Karpas-422 (cell line): ENCODE data around the gene ALG8. TPM values are rescaled to one million over a fixed set of nuclear protein-coding genes. Genes with fewer than 3 reads are reported as not detected.

Experiments used
- DNase-seq: peaks from one replicate; pipeline ENCODE4 v3.0.0-alpha.2; 2015
- H2AFZ ChIP-seq: fragments of 200-600 bp; sonication (generic); 2 replicates; pipeline ENCODE4 v1.6.1; 2014; ENCODE audit warnings: antibody characterized with exemption, low read length, mixed read lengths
- H3K27ac ChIP-seq: fragments of 200-600 bp; sonication (generic); 2 replicates; pipeline ENCODE4 v1.5.1; 2014; ENCODE audit warnings: mild to moderate bottlenecking, low read length, moderate library complexity
- H3K27me3 ChIP-seq: fragments of 200-600 bp; sonication (generic); 2 replicates; pipeline ENCODE4 v1.6.1; 2014; ENCODE audit warnings: low read length, mixed read lengths
- H3K36me3 ChIP-seq: fragments of 200-600 bp; sonication (generic); 2 replicates; pipeline ENCODE4 v1.6.1; 2014; ENCODE audit warnings: low read length, mixed read lengths; ENCODE audit not compliant: insufficient read depth
- H3K4me1 ChIP-seq: fragments of 200-600 bp; sonication (generic); 2 replicates; pipeline ENCODE4 v1.6.1; 2014; ENCODE audit warnings: mild to moderate bottlenecking, low read length, mixed read lengths
- H3K4me2 ChIP-seq: fragments of 200-600 bp; sonication (generic); 2 replicates; pipeline ENCODE4 v1.6.1; 2014; ENCODE audit warnings: low read length, low read depth, mild to moderate bottlenecking; ENCODE audit not compliant: poor library complexity, severe bottlenecking
- H3K4me3 ChIP-seq: fragments of 200-600 bp; sonication (generic); 2 replicates; pipeline ENCODE4 v1.5.1; 2014; ENCODE audit warnings: mild to moderate bottlenecking, antibody characterized with exemption, low read length, mixed read lengths
- H3K79me2 ChIP-seq: fragments of 200-600 bp; sonication (generic); 2 replicates; pipeline ENCODE4 v1.6.1; 2014; ENCODE audit warnings: mild to moderate bottlenecking, low read length, mixed read lengths
- H3K9ac ChIP-seq: fragments of 200-600 bp; sonication (generic); 2 replicates; pipeline ENCODE4 v1.6.0; 2014; ENCODE audit warnings: low read length
- H3K9me2 ChIP-seq: fragments of 200-600 bp; sonication (generic), shearing (Covaris generic); replicated peaks from 2 replicates; pipeline ENCODE4 v1.6.0; 2014; ENCODE audit warnings: mild to moderate bottlenecking, low read length, moderate library complexity; ENCODE audit not compliant: insufficient read depth
- H3K9me3 ChIP-seq: fragments of 300-700, 200-600 bp; sonication (generic); 2 replicates; pipeline ENCODE4 v1.6.1; 2014; ENCODE audit warnings: low read length, mixed read lengths
- H4K20me1 ChIP-seq: fragments of 200-600 bp; sonication (generic); 2 replicates; pipeline ENCODE4 v1.6.1; 2014; ENCODE audit warnings: mild to moderate bottlenecking, antibody characterized with exemption, low read length, low read depth; ENCODE audit not compliant: insufficient read depth
- total RNA-seq: library from RNA; depleted of rRNA; stranded (reverse); fragments of >200 nt; shearing (Covaris generic); gene quantifications from 2 replicates; pipeline ENCODE4 v1.2.3, GENCODE V29; 2014; ENCODE audit warnings: low replicate concordance; rRNA removed

ALG8 gene
- total RNA-seq, result 51.2 and 71.0 TPM in 2 replicates

DNA sequence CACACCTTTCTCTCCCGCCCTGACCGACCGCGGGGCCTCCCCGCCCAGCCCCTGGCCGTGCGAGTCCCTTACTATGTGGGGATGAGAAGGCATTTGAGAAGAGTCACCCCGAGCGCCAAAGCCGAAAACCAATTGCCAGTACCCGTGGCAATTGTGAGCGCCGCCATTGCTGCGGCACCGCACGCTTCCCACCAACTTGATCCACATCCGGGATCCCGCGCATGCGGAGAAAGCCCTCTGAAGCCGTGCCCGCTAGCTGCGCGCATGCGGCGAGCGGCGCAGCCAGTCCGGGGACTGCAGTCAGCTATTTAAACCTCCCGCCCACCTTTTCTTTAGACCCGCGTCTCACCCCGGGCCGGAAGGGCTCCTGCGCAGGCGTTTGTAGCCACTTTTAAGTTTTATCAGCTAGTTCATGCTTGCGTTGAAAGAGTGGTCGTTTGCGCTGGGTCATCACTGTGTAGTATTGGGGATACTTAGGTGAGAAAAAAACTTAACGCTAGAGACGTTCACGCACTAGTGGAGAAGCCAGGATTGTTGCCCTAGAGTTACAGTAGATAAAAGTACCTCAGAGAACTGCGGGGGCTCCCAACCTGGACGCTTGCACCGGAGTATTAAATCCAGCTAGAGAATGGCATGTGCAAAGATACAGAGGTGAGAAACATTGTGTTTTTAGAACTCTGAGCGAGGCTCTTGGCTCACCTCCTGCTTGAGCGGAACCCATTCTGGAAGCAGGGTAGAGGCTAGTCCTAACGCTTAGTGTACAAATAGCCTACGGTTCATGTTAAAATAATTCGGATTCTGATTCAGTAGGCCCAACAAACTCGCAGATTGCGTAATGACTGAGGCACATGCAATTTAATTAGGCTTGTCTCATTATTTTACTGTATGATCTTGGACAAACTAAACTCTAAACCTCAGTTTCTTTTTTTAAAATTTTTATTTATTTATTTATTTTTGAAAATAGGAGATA, at the start of gene ALG8:
Gene ALG8 (minus strand): TSS at position 205 of the 970 bp plus-strand sequence. CDS start 38 bp downstream, at position 167.
- Histone ChIP-seq H3K9me2 (no peaks in the 10 kb centered on the region), H3K4me2 (peak within 1 kb of the TSS; percentile 95), H3K27ac (peak within 1 kb of the TSS; percentile 69), H3K4me1 (peaks cover 24% of the 10 kb centered on the region), H2AFZ (peak within 1 kb of the TSS; percentile 94), H4K20me1 (no peaks in the 10 kb centered on the region), H3K79me2 (peaks cover 51% of the 10 kb centered on the region), H3K9ac (peak within 1 kb of the TSS; percentile 95), H3K27me3 (no peaks in the 10 kb centered on the region), H3K9me3 (no peaks in the 10 kb centered on the region), H3K4me3 (peak within 1 kb of the TSS; percentile 90), H3K36me3 (peaks cover 13% of the 10 kb centered on the region; the same call in 1 of the 2 replicates)
- DNase-seq, result peak; percentile 99

DNA sequence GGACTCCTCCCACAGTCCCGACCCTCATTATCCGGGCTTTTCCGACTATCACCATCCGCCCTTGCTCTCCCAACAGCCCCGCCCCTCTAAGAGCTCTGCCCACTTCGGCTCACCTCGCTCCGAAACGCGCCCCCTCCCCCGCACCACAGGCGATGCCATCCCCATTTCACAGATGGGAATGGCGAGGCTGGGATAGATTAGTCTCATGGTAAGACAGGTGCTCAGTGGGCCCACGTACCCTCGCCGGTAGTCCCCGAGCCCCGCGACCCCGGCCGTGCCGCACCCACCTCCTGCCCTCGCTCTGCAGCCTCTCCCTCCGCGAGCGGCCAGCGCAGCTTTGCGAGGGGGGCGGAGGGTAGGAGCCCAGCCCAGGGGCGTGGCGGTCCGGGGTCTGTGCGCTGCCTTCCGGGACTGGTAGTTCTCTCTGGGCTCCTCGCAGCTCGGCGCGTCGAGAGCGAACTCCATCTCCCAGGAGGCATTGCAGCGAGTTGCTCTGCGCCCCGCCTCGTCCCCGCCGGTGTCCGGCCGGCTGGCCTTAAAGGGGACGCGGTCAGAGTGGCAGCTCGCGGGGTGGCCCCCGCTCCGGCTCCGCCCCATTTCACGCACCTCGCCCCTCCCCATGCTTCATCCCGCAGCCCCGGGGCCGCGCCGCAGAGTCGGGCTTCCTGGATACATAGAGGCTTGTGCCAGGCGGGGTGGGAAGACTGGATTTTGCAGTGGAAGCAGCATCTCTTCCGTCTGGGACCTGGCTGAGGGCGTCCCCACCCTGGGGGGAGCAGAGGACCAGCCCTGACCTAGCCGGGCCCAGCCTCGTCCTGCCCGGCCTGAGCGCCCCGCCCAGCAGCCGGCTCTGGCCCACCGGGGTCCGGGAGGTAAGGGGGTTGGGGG, 49.1 kb upstream of the ALG8 start, which contains the start of the genes KCTD21 and USP35:
Gene KCTD21 (minus strand): TSS at position 341 of the 888 bp plus-strand sequence. CDS start 14,072 bp downstream, outside the sequence.
Gene USP35 (plus strand): TSS at position 634 of the 888 bp plus-strand sequence. CDS start 7,327 bp downstream, outside the sequence.
- Histone ChIP-seq H3K4me1 (peaks cover 21% of the 10 kb centered on the region), H3K27me3 (no peaks in the 10 kb centered on the region), H3K27ac (no peak within 1 kb of the TSS), H2AFZ (peak within 1 kb of the TSS; percentile 96), H3K9ac (peak within 1 kb of the TSS; percentile 83), H3K9me2 (no peaks in the 10 kb centered on the region), H3K4me3 (peak within 1 kb of the TSS; percentile 95), H3K79me2 (no peaks in the 10 kb centered on the region), H3K36me3 (no peaks in the 10 kb centered on the region), H3K4me2 (peak within 1 kb of the TSS; percentile 97), H4K20me1 (0 out of 2 replicates have a peak, but pooled peaks cover 2% of the 10 kb centered on the region), H3K9me3 (no peaks in the 10 kb centered on the region)
- DNase-seq, result peak; percentile 97

DNA sequence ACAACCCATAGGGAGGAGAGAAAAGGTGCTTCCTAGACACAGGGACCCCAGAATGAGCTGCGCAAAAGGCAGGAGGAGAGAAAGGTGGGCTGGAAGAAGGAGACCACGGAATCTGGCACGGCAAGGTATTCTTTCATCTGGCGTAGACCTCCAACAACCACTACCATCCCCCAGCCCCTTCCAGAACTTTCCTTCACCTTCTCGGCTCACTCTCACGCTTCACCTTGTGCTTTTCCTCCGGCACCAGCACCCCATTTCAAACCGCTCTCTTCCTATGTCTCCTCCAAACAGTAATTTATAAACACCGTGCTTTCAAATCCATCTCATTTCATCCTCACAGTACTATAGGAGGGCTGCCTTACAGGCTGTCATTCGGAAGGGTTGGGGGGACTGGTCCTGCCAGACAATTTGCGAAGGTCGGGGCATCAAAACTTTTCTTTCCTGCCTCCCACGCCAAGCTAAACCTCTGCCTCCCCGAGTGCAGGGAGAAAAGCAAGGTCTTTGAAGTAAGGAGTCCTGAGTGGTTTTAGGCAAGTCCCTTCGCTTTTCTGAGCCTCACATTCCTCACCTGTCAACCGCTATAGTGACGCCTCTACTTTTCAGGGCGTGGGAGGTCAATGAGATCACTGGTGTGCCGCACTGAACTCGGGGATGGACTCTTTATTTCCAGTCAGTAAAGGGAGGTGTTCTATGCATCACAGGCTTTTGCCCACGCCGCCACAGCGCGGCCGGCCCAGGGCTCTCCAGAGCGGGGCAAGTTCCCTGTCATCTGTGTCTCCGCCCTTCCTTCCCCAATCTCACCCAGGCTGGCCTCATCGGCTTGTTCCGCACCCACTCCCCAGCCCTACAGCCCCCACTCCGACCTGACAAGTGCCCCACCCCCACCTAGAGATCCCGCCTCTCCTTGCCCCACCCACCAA, 48.2 kb upstream of the ALG8 start:
- Histone ChIP-seq H3K9ac (peak overlapping the region; percentile 83), H3K79me2 (no peaks in the 10 kb centered on the region), H3K27ac (no peak overlapping the region), H3K4me3 (peak overlapping the region; percentile 95), H3K4me1 (peaks cover 21% of the 10 kb centered on the region), H4K20me1 (0 out of 2 replicates have a peak, but pooled peaks cover 2% of the 10 kb centered on the region), H3K9me3 (no peaks in the 10 kb centered on the region), H3K9me2 (no peaks in the 10 kb centered on the region), H3K27me3 (no peaks in the 10 kb centered on the region), H3K4me2 (peak overlapping the region; percentile 97), H2AFZ (peak overlapping the region; percentile 95; the same call in 1 of the 2 replicates), H3K36me3 (no peaks in the 10 kb centered on the region)
- no peak for DNase-seq

DNA sequence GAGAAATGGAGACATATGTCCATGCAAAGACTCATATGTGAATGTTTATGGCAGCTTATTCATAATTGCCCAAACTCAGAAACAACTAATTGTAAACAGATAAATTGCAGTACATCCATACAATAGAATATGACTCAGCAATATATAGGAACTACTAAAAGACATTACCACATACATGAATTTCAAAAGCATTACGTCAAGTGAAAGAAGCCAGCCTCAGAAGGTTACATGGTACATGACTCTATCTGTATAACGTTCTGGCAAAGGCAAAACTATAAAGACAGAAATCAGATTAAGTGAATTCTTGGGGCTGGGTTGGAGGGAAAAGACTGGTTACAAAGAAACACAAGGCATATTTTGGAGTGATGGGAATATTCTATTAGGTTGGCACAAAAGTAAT, 41.8 kb upstream of the ALG8 start:
- Histone ChIP-seq H2AFZ (no peak overlapping the region), H3K36me3 (no peaks in the 10 kb centered on the region), H3K9me2 (no peaks in the 10 kb centered on the region), H3K4me3 (no peak overlapping the region), H3K9me3 (no peaks in the 10 kb centered on the region), H3K4me1 (no peaks in the 10 kb centered on the region), H3K4me2 (no peak overlapping the region), H4K20me1 (no peaks in the 10 kb centered on the region), H3K79me2 (no peaks in the 10 kb centered on the region), H3K9ac (no peak overlapping the region), H3K27me3 (no peaks in the 10 kb centered on the region), H3K27ac (no peak overlapping the region)
- DNase-seq, result no peak

DNA sequence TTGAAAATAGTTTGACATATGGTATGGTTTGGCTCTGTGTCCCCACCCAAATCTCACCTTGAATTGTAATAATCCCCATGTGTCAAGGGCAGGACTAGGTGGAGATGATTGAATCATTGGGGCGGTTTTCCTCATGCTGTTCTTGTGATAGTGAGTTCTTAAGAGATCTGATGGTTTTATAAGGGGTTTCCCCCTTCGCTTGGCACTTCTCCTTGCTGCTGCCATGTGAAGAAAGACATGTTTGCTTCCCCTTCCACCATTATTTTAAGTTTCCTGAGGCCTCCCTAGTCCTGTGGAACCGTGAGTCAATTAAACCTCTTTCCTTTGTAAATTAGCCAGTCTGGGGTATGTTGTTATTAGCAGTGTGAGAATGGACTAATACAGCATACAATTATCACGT, 41.3 kb upstream of the ALG8 start:
- H3K9me2 ChIP-seq, result no peaks in the 10 kb centered on the region
- no peaks in the 10 kb centered on the region for H3K79me2 ChIP-seq
- no peak overlapping the region for H3K9ac ChIP-seq
- no peaks in the 10 kb centered on the region for H3K9me3 ChIP-seq
- no peak overlapping the region for H2AFZ ChIP-seq
- no peaks in the 10 kb centered on the region for H3K4me1 ChIP-seq
- no peaks in the 10 kb centered on the region for H3K36me3 ChIP-seq
- H3K4me2 ChIP-seq, result no peak overlapping the region
- no peaks in the 10 kb centered on the region for H3K27me3 ChIP-seq
- no peak overlapping the region for H3K27ac ChIP-seq
- no peaks in the 10 kb centered on the region for H4K20me1 ChIP-seq
- H3K4me3 ChIP-seq, result no peak overlapping the region
- DNase-seq, result no peak

DNA sequence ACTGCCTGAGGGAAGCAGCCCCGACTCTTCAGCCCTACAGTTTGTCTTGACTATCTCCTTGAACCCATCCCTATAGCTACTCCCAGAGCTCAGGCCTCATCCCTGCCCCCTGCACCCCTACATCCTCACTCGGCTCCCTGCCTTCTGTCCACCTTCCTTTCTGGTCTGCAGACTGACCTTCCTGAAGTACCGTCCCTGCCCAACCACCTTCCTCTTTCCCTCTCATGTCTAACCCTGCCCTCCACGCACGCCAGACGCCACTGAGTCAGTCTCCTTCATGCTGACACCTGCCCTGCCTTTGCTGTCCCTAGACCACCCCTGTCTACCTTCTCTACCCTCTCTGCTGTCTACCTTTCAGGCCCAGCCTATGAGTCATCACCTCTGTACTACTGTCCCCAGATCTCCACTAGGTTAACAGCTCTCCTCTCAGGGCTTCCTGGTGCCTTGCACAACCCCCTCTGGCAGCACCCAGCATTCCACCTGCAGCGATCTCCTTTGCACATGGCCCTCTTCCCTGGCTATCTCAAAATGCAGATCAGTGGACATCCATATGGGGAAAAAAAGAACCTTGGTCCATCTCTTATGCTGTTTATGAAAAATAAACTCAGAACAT, 40.1 kb upstream of the ALG8 start:
- no peak overlapping the region for H2AFZ ChIP-seq
- no peak for DNase-seq
- no peak overlapping the region for H3K27ac ChIP-seq
- no peak overlapping the region for H3K9ac ChIP-seq
- no peaks in the 10 kb centered on the region for H3K9me2 ChIP-seq
- H3K79me2 ChIP-seq, result no peaks in the 10 kb centered on the region
- H3K4me1 ChIP-seq, result no peaks in the 10 kb centered on the region
- no peaks in the 10 kb centered on the region for H3K9me3 ChIP-seq
- no peaks in the 10 kb centered on the region for H4K20me1 ChIP-seq
- H3K36me3 ChIP-seq, result no peaks in the 10 kb centered on the region
- H3K27me3 ChIP-seq, result no peaks in the 10 kb centered on the region
- H3K4me3 ChIP-seq, result no peak overlapping the region
- no peak overlapping the region for H3K4me2 ChIP-seq

DNA sequence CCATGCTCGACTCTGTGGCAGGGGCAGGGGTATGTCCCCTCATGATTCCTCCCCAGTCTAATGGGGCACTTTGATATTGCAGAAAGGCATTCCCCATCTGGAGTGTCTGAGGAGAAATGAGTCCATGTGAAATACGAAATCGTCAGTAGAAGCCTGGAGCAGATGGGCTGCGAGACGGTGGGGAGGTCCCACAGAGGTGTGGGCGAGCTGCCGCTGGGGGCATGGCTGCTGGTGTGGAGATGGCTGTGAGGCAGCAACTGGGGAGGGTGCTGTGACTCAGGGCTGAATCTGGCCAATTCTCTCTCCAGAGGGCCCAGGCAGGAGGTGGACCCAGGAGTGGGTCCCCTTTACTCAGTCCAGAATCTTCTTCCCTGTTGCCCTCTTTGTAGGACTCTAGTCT, 37.8 kb upstream of the ALG8 start:
- Histone ChIP-seq H3K4me1 (no peaks in the 10 kb centered on the region), H3K36me3 (no peaks in the 10 kb centered on the region), H3K9me3 (no peaks in the 10 kb centered on the region), H3K9me2 (no peaks in the 10 kb centered on the region), H2AFZ (no peak overlapping the region), H3K27ac (no peak overlapping the region), H3K4me3 (no peak overlapping the region), H4K20me1 (no peaks in the 10 kb centered on the region), H3K4me2 (no peak overlapping the region), H3K27me3 (no peaks in the 10 kb centered on the region), H3K79me2 (no peaks in the 10 kb centered on the region), H3K9ac (no peak overlapping the region)
- DNase-seq, result no peak
